RWPE1 (cell line): ENCODE data around the gene MYO1B.
"Not testable (repeated sequence)": the region's sequence is repeated elsewhere in the genome, so short reads cannot be mapped to it uniquely, and the experiment has no call there.

Source experiments
- CTCF ChIA-PET: fragments of 350-600 bp; sonication (Branson Sonifier 250); formaldehyde crosslinking; extraction: SDS; loops from one replicate; lab custom pipeline; 2021; lab: Yijun Ruan, JAX
- POLR2A ChIA-PET: fragments of 400-600 bp; formaldehyde crosslinking; extraction: SDS; loops from one replicate; lab custom pipeline; 2020; ENCODE audit warnings: antibody characterized with exemption; ENCODE audit not compliant: low non-redundant PET; lab: Yijun Ruan, JAX
- DNase-seq: peaks from one replicate; pipeline ENCODE4 v3.0.0; 2012; ENCODE audit warnings: low spot score
- H3K27ac ChIP-seq: fragments of 450-650 bp; 2 replicates; pipeline ENCODE4 v1.5.1; 2017
- CTCF ChIP-seq: fragments of 450-650 bp; conservative IDR thresholded peaks from 2 replicates; pipeline ENCODE4 v1.5.1; 2017; ENCODE audit warnings: low read depth, mild to moderate bottlenecking

Gene MYO1B

GRCh38 chr2:191452065-191452464 lies 206.9 kb downstream of the MYO1B start:
- CTCF ChIA-PET, result no interaction called here
- POLR2A ChIA-PET, result no interaction called here
- TF ChIP-seq CTCF, result no peak
- H3K27ac ChIP-seq, result no peak overlapping the region
- DNase-seq, result no peak

GRCh38 chr2:191453761-191454160 lies 208.6 kb downstream of the MYO1B start:
- H3K27ac ChIP-seq, result no peak overlapping the region
- DNase-seq, result no peak
- TF ChIP-seq CTCF, result no peak
- ChIA-PET CTCF (interaction anchor here (0.7 kb wide), 1 partner anchor 143 kb away, joined by 4 read pairs; no protein-coding TSS in a partner anchor), POLR2A (no interaction called here)

DNA sequence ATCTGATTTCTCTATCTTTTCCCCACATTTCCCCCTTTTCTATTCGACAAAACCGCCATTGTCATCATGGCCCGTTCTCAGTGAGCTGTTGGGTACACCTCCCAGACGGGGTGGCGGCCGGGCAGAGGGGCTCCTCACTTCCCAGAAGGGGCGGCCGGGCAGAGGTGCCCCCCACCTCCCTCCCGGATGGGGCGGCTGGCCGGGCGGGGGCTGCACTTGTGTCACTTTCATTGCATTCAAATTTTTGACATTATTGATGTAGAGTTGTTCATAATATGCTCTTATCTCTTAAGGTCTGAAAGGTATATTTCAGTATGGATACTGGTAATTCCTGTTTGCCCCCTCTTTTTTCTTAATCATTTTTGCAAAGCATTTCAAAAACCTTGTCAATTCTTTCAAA lies 211.3 kb downstream of the MYO1B start:
- CTCF ChIA-PET, DNase-seq, POLR2A ChIA-PET, H3K27ac ChIP-seq: not testable (repeated sequence)

DNA sequence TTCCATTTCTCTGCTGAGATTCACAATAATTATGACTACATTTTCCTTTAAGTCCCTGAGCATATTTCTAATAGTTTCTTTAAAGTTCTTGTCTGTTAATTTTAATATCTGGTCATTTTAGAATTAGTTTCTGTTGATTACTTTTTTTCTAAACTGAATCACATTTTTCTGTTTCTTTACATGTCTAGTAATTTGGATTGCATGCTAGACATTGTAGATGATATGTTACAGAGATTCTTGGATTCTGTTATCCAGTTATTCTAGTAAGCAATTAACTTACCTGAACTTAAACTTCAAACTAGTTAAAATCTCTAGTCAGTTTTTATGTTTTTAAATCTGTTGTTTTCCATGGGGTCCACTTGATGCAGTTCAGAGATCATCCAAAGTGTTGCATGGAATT lies 214.0 kb downstream of the MYO1B start:
- POLR2A ChIA-PET, result no interaction called here
- CTCF ChIA-PET, result no interaction called here
- no peak for DNase-seq
- no peak for TF ChIP-seq CTCF
- no peak overlapping the region for H3K27ac ChIP-seq

- DNase-seq, result no peak
- ChIA-PET CTCF (no interaction called here), POLR2A (no interaction called here)
- no peak overlapping the region for H3K27ac ChIP-seq
- no peak for TF ChIP-seq CTCF
Measured at GRCh38 chr2:191462370-191462769, 217.2 kb downstream of the MYO1B start.

DNA sequence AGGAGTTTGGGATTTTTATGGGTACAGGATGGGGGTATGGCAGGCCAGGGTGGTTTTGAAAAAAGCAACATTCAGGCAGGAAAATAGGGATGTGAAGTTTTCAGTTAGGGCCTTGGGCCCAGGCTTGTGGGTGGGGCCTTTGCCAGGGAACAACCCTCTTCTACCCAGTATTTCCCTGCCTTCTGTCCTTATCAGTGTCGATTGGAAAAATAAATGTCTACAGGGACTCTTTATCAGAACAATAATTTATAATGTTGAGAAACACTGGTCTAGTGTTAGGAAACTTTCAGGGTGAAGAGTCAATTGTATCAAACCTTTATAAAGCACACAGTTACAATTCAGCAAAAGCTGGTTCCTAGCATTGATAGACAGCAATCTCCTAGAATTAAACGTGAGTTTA lies 218.6 kb downstream of the MYO1B start:
- no peak overlapping the region for H3K27ac ChIP-seq
- no peak for TF ChIP-seq CTCF
- no peak for DNase-seq
- ChIA-PET POLR2A (no interaction called here), CTCF (no interaction called here)

DNA sequence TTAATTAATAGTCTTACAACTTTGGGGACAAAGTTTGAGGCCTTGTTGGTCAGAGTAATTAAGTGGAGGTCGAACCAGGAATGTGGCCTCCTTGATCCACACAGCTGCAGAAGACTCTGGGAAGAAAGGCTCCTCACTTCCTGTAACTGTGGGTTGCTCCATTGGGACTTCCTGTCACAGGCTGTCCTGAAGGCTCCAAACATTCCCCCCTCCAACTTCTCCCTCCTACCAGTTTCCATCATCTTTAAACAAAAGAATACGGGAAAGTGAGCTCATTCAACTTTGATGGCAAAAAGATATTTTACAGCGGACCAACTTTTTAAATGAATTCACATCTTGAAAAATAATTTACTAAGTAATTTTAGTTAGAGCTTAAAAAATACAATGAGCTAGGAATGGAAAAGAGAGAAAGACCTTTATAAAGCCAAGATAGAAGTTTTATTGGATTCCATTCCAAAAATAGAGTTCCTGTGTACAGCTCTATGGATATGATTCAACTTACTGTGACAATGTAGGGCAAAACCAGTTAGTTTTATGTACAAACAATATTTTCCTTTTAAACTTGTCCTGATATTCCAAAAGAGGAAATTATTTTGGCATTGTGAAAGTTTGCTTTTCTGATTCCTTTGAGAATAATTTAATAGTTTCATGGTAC lies 220.7 kb downstream of the MYO1B start:
- H3K27ac ChIP-seq, result no peak overlapping the region
- no peak for TF ChIP-seq CTCF
- DNase-seq, result no peak
- ChIA-PET POLR2A (no interaction called here), CTCF (interaction anchor here (0.6 kb wide), 1 partner anchor 12 kb away, joined by 5 read pairs; no protein-coding TSS in a partner anchor)
